Neuronal stem cell (in vitro differentiated cells): ENCODE measurements around the gene EIF4E3.

Source experiments
- DNase-seq: peaks from one replicate; pipeline ENCODE4 v3.0.0-alpha.2; 2013; ENCODE audit warnings: low spot score
- H2AFZ ChIP-seq: one replicate; pipeline ENCODE4 v1.6.1; 2013; ENCODE audit warnings: mild to moderate bottlenecking, low read length, inconsistent platforms
- H2AK5ac ChIP-seq: 2 replicates; pipeline ENCODE4 v1.6.1; 2013; ENCODE audit warnings: low read depth, mild to moderate bottlenecking, inconsistent platforms, low read length, moderate library complexity, mixed read lengths
- H2BK120ac ChIP-seq: 2 replicates; pipeline ENCODE4 v1.6.1; 2013; ENCODE audit warnings: low read depth, mild to moderate bottlenecking, inconsistent platforms, low read length, moderate library complexity, mixed read lengths
- H2BK12ac ChIP-seq: one replicate; pipeline ENCODE4 v1.6.1; 2013; ENCODE audit warnings: low read length, inconsistent platforms
- H2BK15ac ChIP-seq: 2 replicates; pipeline ENCODE4 v1.6.1; 2013; ENCODE audit warnings: mild to moderate bottlenecking, low read length, inconsistent platforms, mixed read lengths
- H2BK5ac ChIP-seq: one replicate; pipeline ENCODE4 v1.6.1; 2013; ENCODE audit warnings: inconsistent platforms, mild to moderate bottlenecking, low read length, moderate library complexity
- H3K14ac ChIP-seq: one replicate; pipeline ENCODE4 v1.6.1; 2013; ENCODE audit warnings: low read length, inconsistent platforms
- H3K18ac ChIP-seq: 2 replicates; pipeline ENCODE4 v1.6.1; 2013; ENCODE audit warnings: low read length, inconsistent platforms
- H3K23ac ChIP-seq: 2 replicates; pipeline ENCODE4 v1.6.1; 2013; ENCODE audit warnings: low read depth, mild to moderate bottlenecking, mixed read lengths, low read length, inconsistent platforms; ENCODE audit not compliant: poor library complexity
- H3K27ac ChIP-seq: replicated peaks from 3 replicates; pipeline ENCODE4 v1.5.1; 2013; ENCODE audit warnings: low read length, inconsistent platforms
- H3K27me3 ChIP-seq, 3 experiments: 2 replicates each; pipeline ENCODE4 v1.6.1; 2013; ENCODE audit warnings: low read length in 3 of 3, mild to moderate bottlenecking in 2 of 3, inconsistent platforms in 1 of 3, low read depth in 1 of 3, mixed read lengths in 1 of 3, moderate library complexity in 1 of 3; ENCODE audit not compliant: control insufficient read depth in 3 of 3, insufficient read depth in 3 of 3
- H3K36me3 ChIP-seq, 2 donors: replicated peaks in 1 of 2; 2 replicates each; pipeline ENCODE4 v1.6.1; 2013; ENCODE audit warnings: low read length in 2 of 2; ENCODE audit not compliant: control insufficient read depth in 2 of 2, insufficient read depth in 2 of 2
- H3K4ac ChIP-seq: 2 replicates; pipeline ENCODE4 v1.6.1; 2013; ENCODE audit warnings: inconsistent platforms, mild to moderate bottlenecking, low read length, moderate library complexity
- H3K4me1 ChIP-seq, 2 donors: 1 replicate in 1 of 2; 2 replicates in 1 of 2; pipeline ENCODE4 v1.6.1; 2013; ENCODE audit warnings: low read length in 2 of 2, low read depth in 1 of 2; ENCODE audit not compliant: control insufficient read depth in 2 of 2, insufficient read depth in 1 of 2
- H3K4me2 ChIP-seq: one replicate; pipeline ENCODE4 v1.6.1; 2013; ENCODE audit warnings: mild to moderate bottlenecking, low read length, inconsistent platforms; ENCODE audit not compliant: insufficient read depth, poor library complexity, severe bottlenecking
- H3K4me3 ChIP-seq, 2 donors: 2 replicates each; pipeline ENCODE4 v1.5.1; 2013; ENCODE audit warnings: low read length in 2 of 2, mild to moderate bottlenecking in 2 of 2, inconsistent platforms in 1 of 2, moderate library complexity in 1 of 2
- H3K79me1 ChIP-seq: one replicate; pipeline ENCODE4 v1.6.1; 2013; ENCODE audit warnings: low read depth, mild to moderate bottlenecking, inconsistent platforms, low read length, moderate library complexity
- H3K9ac ChIP-seq: one replicate; pipeline ENCODE4 v1.6.1; 2013; ENCODE audit warnings: mild to moderate bottlenecking, low read depth, low read length, inconsistent platforms; ENCODE audit not compliant: poor library complexity
- H3K9me3 ChIP-seq, 2 donors: replicated peaks in 1 of 2; 2 replicates each; pipeline versions ENCODE3 to v1.6.1; 2013; ENCODE audit warnings: low read length in 2 of 2, mild to moderate bottlenecking in 2 of 2, inconsistent platforms in 1 of 2, low read depth in 1 of 2, mixed read lengths in 1 of 2, moderate library complexity in 1 of 2; ENCODE audit not compliant: control insufficient read depth in 2 of 2, insufficient read depth in 1 of 2
- H4K8ac ChIP-seq: one replicate; pipeline ENCODE4 v1.6.1; 2013; ENCODE audit warnings: low read depth, mild to moderate bottlenecking, inconsistent platforms, low read length, moderate library complexity
- H4K91ac ChIP-seq: one replicate; pipeline ENCODE4 v1.6.1; 2013; ENCODE audit warnings: low read length, low read depth, mild to moderate bottlenecking, inconsistent platforms; ENCODE audit not compliant: poor library complexity
- WGBS, 2 donors: extraction: QIAGEN DNeasy Blood & Tissue Kit; methylation state at CpG; one replicate each; pipeline ENCODE4 v1.1.7; 2013; ENCODE audit warnings: missing lambda C conversion rate in 2 of 2, mixed read lengths in 1 of 2; ENCODE audit not compliant: insufficient read length in 2 of 2, insufficient replicate concordance in 1 of 2; ENCODE audit errors: extremely low coverage in 2 of 2; 5-methylcytosine and 5-hydroxymethylcytosine counted together

Gene EIF4E3

GRCh38 chr3:71710906-71711494 lies 14.2 kb downstream of the EIF4E3 start:
- peak; percentile 26 for DNase-seq
- no peak overlapping the region for H3K27ac ChIP-seq
- no peak overlapping the region for H2AK5ac ChIP-seq

GRCh38 chr3:71709908-71710511 lies 15.2 kb downstream of the EIF4E3 start:
- Histone ChIP-seq H4K91ac (no peak overlapping the region), H3K9ac (no peak overlapping the region), H2AK5ac (no peak overlapping the region), H3K14ac (no peak overlapping the region), H4K8ac (no peak overlapping the region), H3K4ac (peak overlapping the region; percentile 30), H3K79me1 (no peaks in the 10 kb centered on the region), H2BK120ac (no peak overlapping the region), H3K27me3 (peaks cover 0 to 6% (median 0%) of the 10 kb centered on the region in 3 experiments), H3K9me3 (no peaks in the 10 kb centered on the region), H3K36me3 (no peaks in the 10 kb centered on the region), H3K23ac (no peak overlapping the region), H2AFZ (no peak overlapping the region), H3K27ac (no peak overlapping the region), H2BK15ac (no peak overlapping the region), H3K4me1 (no peaks in the 10 kb centered on the region), H3K4me3 (no peak overlapping the region), H2BK12ac (no peak overlapping the region), H3K18ac (no peak overlapping the region), H3K4me2 (no peak overlapping the region), H2BK5ac (peak overlapping the region; percentile 55)
- no CpG with 5 or more reads among the region's 9 CpGs for WGBS, 2 donors
- DNase-seq = no peak

More at GRCh38 chr3:71710906-71711494, 14.2 kb downstream of the EIF4E3 start:
- Histone ChIP-seq H2BK120ac (no peak overlapping the region), H3K23ac (no peak overlapping the region), H3K4me2 (no peak overlapping the region), H3K36me3 (no peaks in the 10 kb centered on the region), H3K18ac (no peak overlapping the region), H2BK12ac (no peak overlapping the region), H4K91ac (no peak overlapping the region), H3K4ac (no peak overlapping the region), H2BK5ac (no peak overlapping the region), H3K9me3 (no peaks in the 10 kb centered on the region), H3K4me3 (no peak overlapping the region), H3K14ac (no peak overlapping the region), H3K79me1 (peaks cover 2% of the 10 kb centered on the region), H3K4me1 (no peaks in the 10 kb centered on the region), H3K9ac (no peak overlapping the region), H2BK15ac (no peak overlapping the region), H3K27me3 (peaks cover 0 to 9% (median 0%) of the 10 kb centered on the region in 3 experiments), H2AFZ (no peak overlapping the region), H4K8ac (no peak overlapping the region)
- no CpG with 5 or more reads among the region's 1 CpG for WGBS, 2 donors

DNA sequence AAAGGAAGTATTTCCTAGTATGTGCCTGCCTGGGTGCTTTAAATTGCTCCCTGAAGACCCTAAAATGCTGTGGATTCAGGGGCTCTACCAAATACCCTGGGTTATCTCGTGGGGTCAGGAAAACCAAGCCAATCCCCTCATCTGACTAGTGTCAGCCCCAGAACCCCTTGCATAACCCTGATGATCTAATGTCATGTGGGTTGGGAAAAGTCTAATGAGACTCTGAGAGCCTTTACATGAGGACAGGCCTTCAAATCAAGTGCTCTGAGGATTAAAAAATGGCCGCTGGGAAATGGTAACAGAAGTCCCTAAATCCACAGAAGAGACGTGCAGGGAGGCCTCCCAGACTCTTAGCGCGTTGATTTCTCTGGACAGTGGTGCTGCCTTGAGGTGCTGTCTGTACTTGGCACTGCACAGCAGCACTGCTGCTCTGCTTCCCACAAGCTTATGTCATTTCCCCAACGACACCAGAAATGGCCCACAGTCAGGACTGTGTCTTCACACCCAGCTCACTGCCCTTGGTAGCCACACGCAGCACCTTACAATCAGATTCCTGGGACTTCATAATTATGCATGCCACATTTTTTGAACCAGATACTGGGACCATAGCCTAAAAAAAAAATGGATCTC lies 16.6 kb downstream of the EIF4E3 start:
- Histone ChIP-seq H3K14ac (no peak overlapping the region), H3K4ac (no peak overlapping the region)

DNA sequence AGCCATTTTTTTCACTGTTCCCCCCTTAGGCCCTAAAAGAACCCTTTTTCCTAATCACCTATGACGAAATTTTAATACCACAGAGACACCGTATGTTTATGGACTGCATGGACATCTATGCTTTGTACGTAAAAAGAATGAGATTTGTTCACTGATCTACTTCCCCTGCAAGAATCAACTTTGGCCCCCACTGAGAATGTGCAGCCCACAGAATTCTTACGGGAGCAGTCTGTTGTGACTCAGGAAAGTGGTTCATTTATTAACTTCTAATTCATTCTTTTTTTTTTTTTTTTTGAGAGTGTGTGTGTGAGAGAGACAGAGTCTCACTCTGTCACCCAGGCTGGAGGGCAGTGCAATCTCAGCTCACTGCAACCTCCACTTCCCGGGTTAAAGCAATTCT lies 17.6 kb downstream of the EIF4E3 start:
- Histone ChIP-seq H2BK5ac (no peak overlapping the region), H3K9ac (no peak overlapping the region), H3K9me3 (no peaks in the 10 kb centered on the region), H3K79me1 (no peaks in the 10 kb centered on the region), H2AFZ (no peak overlapping the region), H3K27me3 (peaks cover 0 to 6% (median 0%) of the 10 kb centered on the region in 3 experiments), H3K36me3 (no peaks in the 10 kb centered on the region), H3K23ac (no peak overlapping the region), H3K18ac (no peak overlapping the region), H3K4me2 (no peak overlapping the region), H4K91ac (no peak overlapping the region), H3K27ac (no peak overlapping the region), H3K4me3 (no peak overlapping the region), H2BK15ac (no peak overlapping the region), H3K4ac (no peak overlapping the region), H2BK12ac (no peak overlapping the region), H3K4me1 (no peaks in the 10 kb centered on the region), H2AK5ac (no peak overlapping the region), H2BK120ac (no peak overlapping the region), H4K8ac (no peak overlapping the region), H3K14ac (no peak overlapping the region)
- WGBS, 2 donors = no CpG with 5 or more reads among the region's 5 CpGs
- DNase-seq = no peak

More for the DNA sequence above, 16.6 kb downstream of the EIF4E3 start:
- Histone ChIP-seq H3K4me1 (no peaks in the 10 kb centered on the region), H3K4me3 (no peak overlapping the region), H2BK120ac (no peak overlapping the region), H3K27me3 (peaks cover 0 to 6% (median 0%) of the 10 kb centered on the region in 3 experiments), H3K18ac (no peak overlapping the region), H3K9me3 (no peaks in the 10 kb centered on the region), H2AFZ (no peak overlapping the region), H4K91ac (no peak overlapping the region), H2BK12ac (no peak overlapping the region), H3K9ac (no peak overlapping the region), H2BK5ac (no peak overlapping the region), H3K79me1 (no peaks in the 10 kb centered on the region), H3K23ac (no peak overlapping the region), H2AK5ac (no peak overlapping the region), H3K27ac (no peak overlapping the region), H3K4me2 (no peak overlapping the region), H3K36me3 (no peaks in the 10 kb centered on the region), H4K8ac (no peak overlapping the region), H2BK15ac (no peak overlapping the region)
- DNase-seq = no peak
- WGBS, 2 donors = no CpG with 5 or more reads among the region's 7 CpGs
